ENCODE measurements around the gene NES.

NES gene

GRCh38 chr1:156676820-156677615, at the start of gene NES:
Gene NES, minus strand, starts transcription at chr1:156677407. Its CDS starts 143 bp downstream, at chr1:156677264.
- DNase-seq, result peak; percentile 41

DNA sequence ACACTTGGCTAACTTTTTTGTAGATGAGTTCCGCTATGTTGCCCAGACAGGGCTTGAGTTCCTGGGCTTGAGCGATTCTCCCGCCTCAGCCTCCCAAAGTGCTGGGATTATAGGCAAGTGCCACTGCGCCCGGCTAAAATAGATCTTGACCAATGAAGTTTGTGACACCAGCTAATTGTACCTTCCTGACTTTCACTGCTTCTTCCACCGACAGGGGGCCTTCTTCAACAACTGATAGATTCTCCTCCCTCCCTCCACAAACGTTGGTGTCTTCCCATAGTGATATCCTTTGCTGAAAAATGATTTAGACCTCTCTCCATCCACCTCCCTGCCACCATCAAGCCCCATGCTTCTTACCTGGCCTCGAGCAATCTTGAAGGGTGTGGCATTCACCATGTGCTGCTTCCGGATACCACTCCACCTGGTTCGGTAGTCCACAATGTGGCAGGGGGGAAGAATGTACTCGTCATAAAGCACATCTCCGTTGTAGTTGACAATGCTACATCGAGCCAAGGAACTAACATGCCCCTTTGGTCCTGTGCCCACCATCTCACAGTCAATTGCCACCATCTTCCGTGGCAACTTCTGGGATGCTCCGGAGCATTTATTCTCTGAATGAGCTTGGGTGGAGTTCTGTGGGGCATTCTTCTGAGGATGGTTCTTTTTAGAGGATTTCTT, 49.5 kb upstream of the NES start:
- DNase-seq, result peak; percentile 16

GRCh38 chr1:156725683-156726280, 48.6 kb upstream of the NES start:
- peak; percentile 78 for DNase-seq

DNA sequence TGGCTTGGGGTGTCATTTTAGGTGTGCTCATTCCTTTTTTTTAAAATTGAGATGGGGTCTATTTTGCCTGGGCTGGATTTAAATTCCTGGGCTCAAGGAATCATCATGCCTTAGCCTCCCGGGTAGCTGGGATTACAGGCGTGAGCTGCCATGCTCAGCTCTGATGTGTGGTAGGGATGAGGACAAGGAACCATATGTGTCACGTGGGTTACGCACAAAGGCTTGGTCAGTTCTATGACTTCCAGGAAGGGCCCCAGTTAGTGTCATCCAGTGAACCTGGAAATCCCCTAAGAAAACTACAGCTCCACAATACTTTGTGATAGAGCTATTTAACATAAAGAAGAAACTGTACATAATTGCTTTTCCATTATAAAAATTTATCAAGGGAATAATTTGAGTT, 44.3 kb upstream of the NES start:
- DNase-seq, result no peak

- DNase-seq, result no peak
These were observed 43.9 kb upstream of the NES start for GRCh38 chr1:156721131-156721530.

GRCh38 chr1:156717351-156717750, 40.1 kb upstream of the NES start:
- no peak for DNase-seq

- no peak for DNase-seq
These were observed 37.6 kb upstream of the NES start for GRCh38 chr1:156714830-156715229.

GRCh38 chr1:156712626-156713025, 35.4 kb upstream of the NES start:
- DNase-seq, result no peak

GRCh38 chr1:156711011-156711817, 34.0 kb upstream of the NES start:
- DNase-seq, result no peak

DNA sequence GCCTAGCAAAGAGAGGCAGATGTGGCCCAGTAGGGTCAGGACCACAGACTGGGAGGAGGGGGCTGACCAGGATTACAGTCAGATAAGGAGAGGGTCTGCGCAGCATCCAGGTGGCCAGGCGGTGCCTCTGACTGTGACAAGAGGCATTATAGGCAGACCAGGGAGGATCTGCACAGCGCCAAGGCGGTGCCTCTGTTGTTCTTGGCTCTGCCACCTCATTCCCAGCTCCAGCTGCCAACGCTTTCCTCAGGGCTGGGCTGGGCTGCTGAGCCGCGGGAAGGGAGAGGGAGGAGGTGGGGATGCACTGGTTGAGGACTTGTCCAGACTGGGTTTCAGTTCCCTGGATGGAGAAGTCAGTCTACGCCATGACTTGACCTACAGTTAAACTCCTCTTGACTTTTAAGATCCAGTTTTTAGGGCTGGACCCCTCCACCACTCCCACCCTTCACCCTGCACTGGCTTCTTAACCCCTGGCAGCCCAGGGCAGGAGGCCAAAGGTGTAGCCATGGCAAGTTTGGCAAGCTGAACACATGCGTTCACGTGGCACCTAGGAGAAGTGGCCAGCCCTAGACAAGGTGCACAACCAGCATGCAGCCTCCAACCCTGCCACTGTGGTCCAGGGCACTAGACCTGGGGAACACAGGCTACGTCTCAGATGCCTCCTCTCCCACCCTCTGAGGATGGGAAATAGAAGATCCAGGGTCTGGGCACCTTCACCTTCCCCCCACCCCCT, 32.7 kb upstream of the NES start:
- DNase-seq, result no peak

DNA sequence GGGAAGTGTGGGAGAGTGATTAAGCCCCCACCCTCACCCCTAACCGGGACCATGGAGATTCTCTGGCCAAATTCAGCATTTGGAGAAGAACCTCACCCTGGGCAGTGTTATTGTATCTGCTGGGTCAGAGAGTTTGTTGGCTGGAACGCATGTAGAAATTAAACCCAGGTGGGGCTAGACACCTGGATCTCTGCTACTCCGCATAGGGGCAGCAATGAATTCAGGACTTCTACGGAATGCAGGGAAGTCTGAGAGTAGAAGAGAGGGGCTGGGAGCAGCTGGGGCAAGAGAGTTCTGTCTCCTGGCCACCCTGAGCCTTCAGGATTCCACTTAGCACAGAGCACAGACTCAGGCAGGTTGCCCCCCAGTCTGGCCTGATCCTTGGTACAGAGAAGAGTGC, 31.8 kb upstream of the NES start:
- DNase-seq, result no peak

DNA sequence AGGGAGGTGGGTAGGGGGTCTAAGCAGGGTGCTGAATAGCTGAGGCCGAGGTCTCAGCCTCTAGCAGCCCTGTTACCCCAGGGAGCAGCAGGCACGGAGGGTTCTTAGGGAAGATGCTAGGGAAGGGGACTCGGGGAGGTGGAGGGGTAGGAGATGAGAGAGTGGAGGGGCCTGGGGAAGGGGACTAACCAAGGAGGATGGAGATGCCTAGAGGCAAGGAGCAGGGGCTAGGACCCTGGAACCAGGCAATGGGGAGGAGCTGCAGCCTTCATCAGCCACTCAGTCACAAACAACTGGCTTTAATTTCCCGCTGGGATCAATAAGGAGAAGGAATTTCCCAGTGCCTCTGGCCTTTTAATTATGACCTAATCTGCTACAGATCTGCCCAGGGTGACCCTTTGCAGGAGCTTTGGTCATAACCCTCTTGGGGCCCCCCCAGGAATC, 31.0 kb upstream of the NES start:
- no peak for DNase-seq

DNA sequence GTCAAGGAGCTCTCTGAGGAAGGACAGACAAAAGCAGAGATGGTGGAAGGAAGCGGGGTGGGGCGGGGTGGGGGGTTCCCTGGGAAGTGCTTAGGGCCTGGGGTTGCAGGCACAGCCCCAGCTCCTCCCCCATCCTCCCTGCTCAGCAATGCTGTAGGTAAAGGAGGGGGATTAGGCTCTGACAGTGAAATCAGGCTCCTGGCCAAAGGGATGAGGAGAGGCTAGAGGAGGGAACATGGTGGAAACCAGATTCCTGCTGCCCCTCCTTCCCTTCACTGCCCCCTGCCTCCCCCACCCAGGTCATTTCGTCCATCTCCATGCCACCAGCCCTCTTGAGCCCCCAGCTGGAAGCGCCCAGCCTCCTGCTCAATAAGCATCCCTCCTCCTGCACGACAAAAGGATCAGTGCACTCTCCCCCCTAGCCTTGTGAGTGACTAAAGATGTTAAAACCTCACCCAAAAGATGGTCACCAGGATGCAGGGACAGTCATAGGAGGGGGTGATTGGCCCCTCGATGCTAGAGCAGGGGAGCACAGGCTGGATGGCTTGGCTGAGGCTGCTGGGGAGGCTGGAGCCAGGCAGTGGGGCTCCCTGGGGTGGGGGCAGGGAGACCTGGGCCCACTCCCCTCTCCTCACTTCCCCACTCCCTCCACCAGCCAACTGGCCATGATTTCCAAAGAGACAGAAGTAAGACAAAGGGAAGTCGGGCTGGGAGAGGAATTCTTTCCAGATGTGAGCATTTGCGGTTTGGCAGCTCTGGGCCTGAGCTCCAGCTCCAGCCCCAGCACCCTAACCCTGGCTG, 30.4 kb upstream of the NES start:
- no peak for DNase-seq

- DNase-seq, result no peak
These were observed 29.6 kb upstream of the NES start for GRCh38 chr1:156706657-156707416.

DNA sequence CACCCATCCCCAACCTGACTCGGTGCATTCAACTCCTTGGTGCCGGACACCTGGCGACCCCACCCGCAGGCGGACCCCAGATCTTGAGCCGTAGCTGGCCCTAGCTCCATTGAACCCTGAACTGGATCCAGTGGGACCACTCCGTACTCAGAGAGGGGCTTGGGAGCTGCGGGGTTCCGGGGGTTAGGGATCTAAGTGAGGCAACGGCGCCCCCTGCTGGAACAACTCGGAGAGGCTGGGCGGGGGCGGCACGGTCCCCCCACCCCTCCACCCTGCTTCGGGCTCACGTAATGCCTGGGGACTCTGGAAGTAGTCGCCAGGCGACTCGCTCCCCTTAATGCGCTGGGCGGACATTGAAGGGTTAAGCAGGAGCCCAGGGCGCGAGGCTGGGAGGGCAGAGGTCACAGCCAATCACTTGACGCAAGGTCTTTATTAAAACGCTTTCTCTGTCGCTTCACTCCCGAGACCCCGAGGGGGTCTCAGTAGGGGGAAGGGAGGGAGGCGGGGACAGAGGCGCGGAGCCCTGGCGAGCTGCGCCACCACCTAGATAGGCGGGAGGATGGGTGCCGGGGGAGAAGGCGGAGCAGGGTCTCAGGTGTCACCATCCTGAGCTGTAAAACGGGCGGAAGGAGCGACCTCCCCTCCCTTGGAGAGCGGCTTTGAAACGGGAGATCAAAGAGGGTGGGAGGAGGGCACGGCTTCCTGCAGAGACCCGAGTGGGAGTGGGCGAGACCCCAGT, 28.9 kb upstream of the NES start:
- DNase-seq, result peak; percentile 16

GRCh38 chr1:156705321-156705917, 28.2 kb upstream of the NES start, which contains the start of gene CRABP2:
Gene CRABP2, minus strand, starts transcription at chr1:156705583. Its CDS starts 137 bp downstream, at chr1:156705446.
- no peak for DNase-seq

- no peak for DNase-seq
These were observed 27.7 kb upstream of the NES start for GRCh38 chr1:156704930-156705320.

DNA sequence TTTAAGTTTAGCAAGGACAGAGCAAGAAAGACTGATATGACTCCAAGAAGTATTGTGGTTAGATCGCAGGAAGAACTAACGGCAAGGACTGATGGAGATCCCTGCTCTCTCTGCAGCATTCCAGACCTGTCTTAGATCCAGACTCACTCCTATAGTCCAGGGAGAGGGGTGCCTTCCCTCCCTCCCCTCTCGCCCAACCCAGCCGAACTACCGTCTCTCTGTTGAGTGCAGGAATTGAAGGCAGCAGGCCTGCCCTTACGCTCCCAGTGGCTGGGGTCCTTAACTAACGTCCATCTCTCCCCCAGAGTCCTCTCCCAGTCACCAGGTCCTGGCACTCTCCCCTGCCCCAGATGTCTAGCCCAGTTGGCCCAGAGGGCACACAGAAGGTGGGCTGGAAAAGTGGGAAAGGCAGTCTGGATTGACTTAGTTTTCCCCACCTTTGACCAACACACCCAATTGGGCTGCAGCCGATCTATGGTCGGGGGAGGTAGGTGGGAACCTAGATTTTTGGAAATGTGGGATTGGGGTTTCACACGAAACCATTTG, 27.0 kb upstream of the NES start:
- no peak for DNase-seq

DNA sequence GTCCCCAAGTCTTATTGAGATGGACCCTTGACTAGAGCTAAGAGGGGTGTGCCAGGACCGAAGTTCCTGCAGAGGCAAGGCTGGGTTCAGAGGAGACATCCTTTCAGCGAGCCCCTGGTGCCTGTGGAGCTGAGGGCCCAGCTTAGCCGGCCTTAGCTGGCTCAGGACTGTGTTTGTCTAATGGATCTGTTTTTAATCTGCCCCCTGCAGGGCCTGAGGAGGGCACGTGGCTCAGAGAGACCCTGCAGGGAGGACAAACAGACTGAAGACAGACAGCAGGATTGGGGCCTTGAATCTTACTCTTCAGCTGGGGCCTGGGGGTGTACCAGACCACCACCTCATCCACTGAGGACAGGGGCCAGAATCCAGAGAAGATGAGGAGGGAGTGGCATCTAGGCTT, 26.5 kb upstream of the NES start:
- DNase-seq, result no peak
